ENCODE measurements around the gene SLC27A1. TPM values are rescaled to one million over a fixed set of nuclear protein-coding genes. Genes with fewer than 3 reads are reported as not detected.

Gene SLC27A1
- total RNA-seq, 4 donors from 2014 or later: 25.3 to 53.4 (median 39.5) TPM

- WGBS: 47% methylated on average over 16 of the region's 16 CpGs
Observed at GRCh38 chr19:17526922-17527321, 56.6 kb downstream of the SLC27A1 start.

GRCh38 chr19:17527326-17527725 lies 57.0 kb downstream of the SLC27A1 start:
- Histone ChIP-seq H3K27me3 (peaks cover 11% of the 10 kb centered on the region), H3K9me3 (no peaks in the 10 kb centered on the region), H3K36me3 (no peaks in the 10 kb centered on the region), H3K4me3 (no peak overlapping the region), H3K27ac (no peak overlapping the region), H3K4me1 (peaks cover 8% of the 10 kb centered on the region)
- 66% methylated on average over 9 of the region's 10 CpGs for WGBS
- TF ChIP-seq CTCF (IDR thresholded peaks at IDR 0.05): no peak
- TF ChIP-seq POLR2A (IDR thresholded peaks at IDR 0.05): no peak
- no peak for TF ChIP-seq POLR2AphosphoS5 (IDR thresholded peaks at IDR 0.05)
- no peak for TF ChIP-seq EP300 (IDR thresholded peaks at IDR 0.05)
- DNase-seq (ENCODE audit: low spot score in 2 of 2): no peak

More at GRCh38 chr19:17526922-17527321, 56.6 kb downstream of the SLC27A1 start:
- peaks cover 11% of the 10 kb centered on the region for H3K27me3 ChIP-seq
- TF ChIP-seq POLR2AphosphoS5 (IDR thresholded peaks at IDR 0.05): no peak
- TF ChIP-seq EP300 (IDR thresholded peaks at IDR 0.05): no peak
- TF ChIP-seq POLR2A (IDR thresholded peaks at IDR 0.05): no peak
- peaks cover 8% of the 10 kb centered on the region for H3K4me1 ChIP-seq
- no peak for DNase-seq (ENCODE audit: low spot score in 2 of 2)
- H3K9me3 ChIP-seq: no peaks in the 10 kb centered on the region
- no peak overlapping the region for H3K27ac ChIP-seq
- H3K4me3 ChIP-seq: no peak overlapping the region
- no peaks in the 10 kb centered on the region for H3K36me3 ChIP-seq

- Histone ChIP-seq H3K27ac (no peak overlapping the region), H3K4me1 (peaks cover under 1% of the 10 kb centered on the region), H3K36me3 (no peaks in the 10 kb centered on the region), H3K9me3 (no peaks in the 10 kb centered on the region), H3K27me3 (peaks cover 11% of the 10 kb centered on the region), H3K4me3 (no peak overlapping the region)
- TF ChIP-seq CTCF (IDR thresholded peaks at IDR 0.05) (no peak), POLR2A (IDR thresholded peaks at IDR 0.05) (no peak), POLR2AphosphoS5 (IDR thresholded peaks at IDR 0.05) (no peak), EP300 (IDR thresholded peaks at IDR 0.05) (no peak)
- 100% methylated on average over 3 of the region's 3 CpGs for WGBS
- no peak for DNase-seq (ENCODE audit: low spot score in 2 of 2)
Observed at GRCh38 chr19:17528610-17529009, 58.3 kb downstream of the SLC27A1 start.

- H3K9me3 ChIP-seq: no peaks in the 10 kb centered on the region
- DNase-seq (ENCODE audit: low spot score in 2 of 2): no peak
- WGBS: 74% methylated on average over 8 of the region's 8 CpGs
- no peaks in the 10 kb centered on the region for H3K36me3 ChIP-seq
- H3K4me1 ChIP-seq: no peaks in the 10 kb centered on the region
- TF ChIP-seq EP300 (IDR thresholded peaks at IDR 0.05) (no peak), POLR2AphosphoS5 (IDR thresholded peaks at IDR 0.05) (no peak), POLR2A (IDR thresholded peaks at IDR 0.05) (no peak), CTCF (IDR thresholded peaks at IDR 0.05) (no peak)
- H3K27ac ChIP-seq: no peak overlapping the region
- H3K4me3 ChIP-seq: no peak overlapping the region
- H3K27me3 ChIP-seq: peaks cover 11% of the 10 kb centered on the region
Observed at GRCh38 chr19:17529239-17530158, 59.2 kb downstream of the SLC27A1 start.

GRCh38 chr19:17530586-17530985 lies 60.3 kb downstream of the SLC27A1 start:
- TF ChIP-seq POLR2A (IDR thresholded peaks at IDR 0.05) (no peak), EP300 (IDR thresholded peaks at IDR 0.05) (no peak), CTCF (IDR thresholded peaks at IDR 0.05) (no peak), POLR2AphosphoS5 (IDR thresholded peaks at IDR 0.05) (no peak)
- 100% methylated on average over 1 of the region's 8 CpGs for WGBS
- Histone ChIP-seq H3K9me3 (no peaks in the 10 kb centered on the region), H3K27ac (no peak overlapping the region), H3K36me3 (no peaks in the 10 kb centered on the region), H3K4me3 (no peak overlapping the region), H3K4me1 (no peaks in the 10 kb centered on the region), H3K27me3 (peaks cover 11% of the 10 kb centered on the region)
- no peak for DNase-seq (ENCODE audit: low spot score in 2 of 2)

Data from suprapubic skin (tissue), 4 donors.